ENCODE data around the gene MRM3. TPM values are rescaled to one million over a fixed set of nuclear protein-coding genes. Genes with fewer than 3 reads are reported as not detected.
"Not testable (repeated sequence)": the region's sequence is repeated elsewhere in the genome, so short reads cannot be mapped to it uniquely, and the experiment has no call there.

Gene MRM3
- total RNA-seq, 4 donors from 2014 or later: 17.4 to 25.9 (median 23.9) TPM

DNA sequence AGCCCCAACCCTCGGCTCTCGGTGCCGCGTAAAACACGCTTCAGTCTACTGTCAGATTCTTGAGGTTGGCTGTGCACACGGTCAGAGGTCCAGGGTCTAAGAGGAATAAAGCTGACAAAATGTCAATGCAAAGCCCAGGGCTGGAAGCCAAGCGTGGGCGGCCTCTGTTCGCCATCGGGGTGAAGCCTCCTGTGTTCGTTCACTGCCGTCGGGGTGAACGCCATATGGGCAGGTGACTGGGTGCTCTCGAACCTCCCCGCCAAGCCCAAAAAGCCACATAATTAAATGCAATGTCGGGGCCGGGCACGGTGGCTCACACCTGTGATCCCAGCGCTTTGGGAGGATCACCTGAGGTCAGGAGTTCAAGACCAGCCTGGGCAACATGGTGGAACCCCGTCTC, 44.6 kb downstream of the MRM3 start:
- DNase-seq (ENCODE audit: extremely low spot score): no peak
- WGBS: 93% methylated on average over 21 of the region's 21 CpGs

DNA sequence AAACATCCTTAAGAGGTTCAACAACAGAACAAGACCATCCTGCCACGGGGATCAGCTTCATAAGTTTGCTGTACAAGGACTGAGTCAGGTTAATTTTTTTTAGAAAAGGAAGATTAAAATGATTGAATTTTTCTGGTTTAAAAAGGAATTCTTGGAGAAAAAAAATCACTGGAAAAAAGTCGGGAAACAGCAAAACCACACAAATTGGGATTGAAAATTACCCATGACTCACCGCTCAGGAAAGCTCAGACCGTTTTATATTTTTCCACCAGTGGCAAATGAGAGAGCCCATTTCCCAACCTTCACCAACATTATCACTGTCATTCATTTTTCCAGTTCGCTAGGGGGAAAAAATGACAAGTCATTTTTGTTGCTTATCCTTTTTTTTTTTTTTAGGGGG, 46.6 kb downstream of the MRM3 start:
- Histone ChIP-seq H3K36me3 (peaks cover 6 to 21% (median 10%) of the 10 kb centered on the region in 4 donors), H3K4me1 (peaks cover 0 to 5% (median 0%) of the 10 kb centered on the region in 4 donors), H3K27ac (replicated peaks in 1 of 4) (no peak overlapping the region), H3K9me3 (no peaks in the 10 kb centered on the region), H3K27me3 (no peaks in the 10 kb centered on the region), H3K4me3 (no peak overlapping the region)
- 78% methylated on average over 5 of the region's 5 CpGs for WGBS
- DNase-seq (ENCODE audit: extremely low spot score): no peak
- intact Hi-C loops (cut with DNase I): no loop called here
- no peak for TF ChIP-seq POLR2AphosphoS5 (IDR thresholded peaks at IDR 0.05)
- no peak for TF ChIP-seq POLR2A (IDR thresholded peaks at IDR 0.05; ENCODE audit: low read depth)

More for the DNA sequence above, 44.6 kb downstream of the MRM3 start:
- no peaks in the 10 kb centered on the region for H3K9me3 ChIP-seq
- TF ChIP-seq, protein P1, sequence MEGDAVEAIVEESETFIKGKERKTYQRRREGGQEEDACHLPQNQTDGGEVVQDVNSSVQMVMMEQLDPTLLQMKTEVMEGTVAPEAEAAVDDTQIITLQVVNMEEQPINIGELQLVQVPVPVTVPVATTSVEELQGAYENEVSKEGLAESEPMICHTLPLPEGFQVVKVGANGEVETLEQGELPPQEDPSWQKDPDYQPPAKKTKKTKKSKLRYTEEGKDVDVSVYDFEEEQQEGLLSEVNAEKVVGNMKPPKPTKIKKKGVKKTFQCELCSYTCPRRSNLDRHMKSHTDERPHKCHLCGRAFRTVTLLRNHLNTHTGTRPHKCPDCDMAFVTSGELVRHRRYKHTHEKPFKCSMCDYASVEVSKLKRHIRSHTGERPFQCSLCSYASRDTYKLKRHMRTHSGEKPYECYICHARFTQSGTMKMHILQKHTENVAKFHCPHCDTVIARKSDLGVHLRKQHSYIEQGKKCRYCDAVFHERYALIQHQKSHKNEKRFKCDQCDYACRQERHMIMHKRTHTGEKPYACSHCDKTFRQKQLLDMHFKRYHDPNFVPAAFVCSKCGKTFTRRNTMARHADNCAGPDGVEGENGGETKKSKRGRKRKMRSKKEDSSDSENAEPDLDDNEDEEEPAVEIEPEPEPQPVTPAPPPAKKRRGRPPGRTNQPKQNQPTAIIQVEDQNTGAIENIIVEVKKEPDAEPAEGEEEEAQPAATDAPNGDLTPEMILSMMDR (IDR thresholded peaks at IDR 0.05): no peak
- TF ChIP-seq POLR2AphosphoS5 (IDR thresholded peaks at IDR 0.05) (no peak), POLR2A (IDR thresholded peaks at IDR 0.05; ENCODE audit: low read depth) (no peak), EP300 (IDR thresholded peaks at IDR 0.05) (no peak)
- H3K4me3 ChIP-seq: no peak overlapping the region
- intact Hi-C loops (cut with DNase I): no loop called here
- no peaks in the 10 kb centered on the region for H3K27me3 ChIP-seq
- H3K4me1 ChIP-seq: peaks cover 0 to 5% (median 0%) of the 10 kb centered on the region in 4 donors
- peaks cover 6 to 41% (median 25%) of the 10 kb centered on the region in 4 donors for H3K36me3 ChIP-seq
- H3K27ac ChIP-seq (replicated peaks in 1 of 4): no peak overlapping the region

DNA sequence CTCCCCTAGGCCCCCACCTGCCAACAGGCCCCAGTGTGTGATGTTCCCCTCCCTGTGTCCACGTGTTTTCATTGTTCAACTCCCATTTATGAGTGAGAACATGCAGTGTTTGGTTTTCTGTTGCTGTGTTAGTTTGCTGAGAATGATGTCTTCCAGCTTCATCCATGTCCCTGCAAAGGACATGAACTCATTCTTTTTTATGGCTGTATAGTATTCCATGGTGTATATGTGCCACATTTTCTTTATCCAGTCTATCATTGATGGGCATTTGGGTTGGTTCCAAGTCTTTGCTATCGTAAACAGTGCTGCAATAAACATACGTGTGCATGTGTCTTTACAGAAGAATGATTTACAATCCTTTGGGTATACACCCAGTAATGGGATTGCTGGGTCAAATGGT, 47.5 kb downstream of the MRM3 start:
- H3K36me3 ChIP-seq: peaks cover 6 to 15% (median 10%) of the 10 kb centered on the region in 4 donors
- 64% methylated on average over 3 of the region's 3 CpGs for WGBS
- H3K27ac ChIP-seq (replicated peaks in 1 of 4); H3K27me3 ChIP-seq; H3K9me3 ChIP-seq; intact Hi-C loops (cut with DNase I); H3K4me3 ChIP-seq; H3K4me1 ChIP-seq; DNase-seq (ENCODE audit: extremely low spot score): not testable (repeated sequence)

DNA sequence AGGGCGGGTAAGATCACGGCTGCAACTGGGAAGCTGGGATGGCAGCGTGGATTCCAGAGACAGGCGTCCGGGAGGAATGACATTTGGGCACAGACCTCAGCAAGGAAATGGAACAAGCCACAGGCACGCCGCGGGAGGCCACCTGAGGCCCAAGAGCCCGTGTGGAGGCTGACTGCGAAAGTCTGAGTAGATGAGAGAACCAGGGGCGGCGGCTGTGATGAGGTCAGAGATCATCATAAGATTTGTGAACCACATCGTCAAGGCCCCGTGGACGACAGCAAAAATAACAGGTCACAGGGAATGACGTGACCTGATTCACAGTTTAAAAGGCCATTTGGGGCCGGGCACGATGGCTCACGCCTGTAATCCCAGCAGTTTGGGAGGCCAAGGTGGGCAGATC, 48.2 kb downstream of the MRM3 start:
- H3K4me1 ChIP-seq: peaks cover 0 to 13% (median 9%) of the 10 kb centered on the region in 4 donors
- no peak overlapping the region for H3K27ac ChIP-seq (replicated peaks in 1 of 4)
- H3K9me3 ChIP-seq: no peaks in the 10 kb centered on the region
- H3K27me3 ChIP-seq: no peaks in the 10 kb centered on the region
- WGBS: 85% methylated on average over 19 of the region's 19 CpGs
- intact Hi-C loops (cut with DNase I): no loop called here
- no peak for DNase-seq (ENCODE audit: extremely low spot score)
- TF ChIP-seq POLR2AphosphoS5 (IDR thresholded peaks at IDR 0.05) (no peak), EP300 (IDR thresholded peaks at IDR 0.05) (no peak), POLR2A (IDR thresholded peaks at IDR 0.05; ENCODE audit: low read depth) (no peak)
- TF ChIP-seq, protein P1 (IDR thresholded peaks at IDR 0.05): no peak
- H3K4me3 ChIP-seq: no peak overlapping the region
- peaks cover 2 to 7% (median 3%) of the 10 kb centered on the region in 4 donors for H3K36me3 ChIP-seq

DNA sequence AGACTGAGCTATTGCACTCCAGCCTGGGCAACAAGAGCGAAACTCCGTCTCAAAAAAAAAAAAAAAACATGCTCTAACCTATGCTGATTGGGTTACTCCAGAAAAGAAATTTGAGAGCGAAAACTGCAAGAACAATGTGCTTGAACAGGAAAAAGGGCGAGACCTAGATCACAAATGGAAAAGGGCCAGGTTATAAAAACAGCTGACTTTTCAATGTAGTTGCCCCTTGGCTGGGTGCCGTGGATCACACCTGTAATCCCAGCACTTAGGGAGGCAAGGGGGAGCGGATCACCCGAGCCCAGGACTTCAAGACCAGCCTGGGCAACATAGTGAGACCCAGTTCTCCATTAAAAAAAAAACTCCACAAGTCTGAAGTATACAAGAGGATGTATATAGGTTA, 48.8 kb downstream of the MRM3 start:
- no peak for DNase-seq (ENCODE audit: extremely low spot score)
- intact Hi-C loops (cut with DNase I): no loop called here
- no peaks in the 10 kb centered on the region for H3K9me3 ChIP-seq
- TF ChIP-seq POLR2AphosphoS5 (IDR thresholded peaks at IDR 0.05) (no peak), POLR2A (IDR thresholded peaks at IDR 0.05; ENCODE audit: low read depth) (no peak), EP300 (IDR thresholded peaks at IDR 0.05) (no peak)
- TF ChIP-seq, protein P1 (IDR thresholded peaks at IDR 0.05): no peak
- H3K27me3 ChIP-seq: no peaks in the 10 kb centered on the region
- no peak overlapping the region for H3K27ac ChIP-seq (replicated peaks in 1 of 4)
- H3K4me1 ChIP-seq: peaks cover 0 to 16% (median 12%) of the 10 kb centered on the region in 4 donors
- H3K4me3 ChIP-seq: no peak overlapping the region
- WGBS: 89% methylated on average over 7 of the region's 7 CpGs
- H3K36me3 ChIP-seq: peaks cover 0 to 1% (median 0%) of the 10 kb centered on the region in 4 donors

DNA sequence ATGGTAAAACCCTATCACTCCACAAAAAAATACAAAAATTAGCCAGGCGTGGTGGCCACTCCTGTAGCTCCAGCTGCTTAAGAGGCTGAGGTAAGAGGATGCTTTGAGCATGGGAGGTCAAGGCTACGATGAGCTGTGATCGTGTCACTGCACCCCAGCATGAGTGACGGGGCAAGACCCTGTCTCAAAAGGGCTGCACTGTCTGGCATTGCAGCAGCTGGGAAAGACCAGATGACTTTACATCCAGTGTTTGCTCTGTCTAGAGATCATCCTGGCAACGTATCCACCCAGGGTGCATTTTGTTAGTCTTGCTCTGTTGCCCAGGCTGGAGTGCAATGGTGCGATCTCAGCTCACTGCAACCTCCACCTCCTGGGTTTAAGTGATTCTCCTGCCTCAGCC, 52.0 kb downstream of the MRM3 start:
- Histone ChIP-seq H3K9me3 (no peaks in the 10 kb centered on the region), H3K4me3 (no peak overlapping the region), H3K27me3 (no peaks in the 10 kb centered on the region), H3K36me3 (no peaks in the 10 kb centered on the region), H3K27ac (replicated peaks in 1 of 4) (peak overlapping the region in 1 of 4 donors; percentile 76), H3K4me1 (peaks cover 0 to 25% (median 16%) of the 10 kb centered on the region in 4 donors)
- 100% methylated on average over 3 of the region's 6 CpGs for WGBS
- TF ChIP-seq EP300 (IDR thresholded peaks at IDR 0.05) (no peak), POLR2A (IDR thresholded peaks at IDR 0.05; ENCODE audit: low read depth) (no peak), POLR2AphosphoS5 (IDR thresholded peaks at IDR 0.05) (no peak)
- TF ChIP-seq, protein P1 (IDR thresholded peaks at IDR 0.05): no peak
- DNase-seq (ENCODE audit: extremely low spot score): no peak
- intact Hi-C loops (cut with DNase I): no loop called here

Data from esophagus muscularis mucosa (tissue), 4 donors.